Ascending aorta (tissue), 2 donors: Measurements from ENCODE around the gene NRXN3. TPM values are rescaled to one million over a fixed set of nuclear protein-coding genes. Genes with fewer than 3 reads are reported as not detected.

Source experiments
- DNase-seq, 2 donors: peaks; one replicate each; pipeline ENCODE4 v3.0.0-alpha.2; 2019; ENCODE audit warnings: low spot score in 2 of 2
- H3K27ac ChIP-seq, 2 donors: fragments of 200-600 bp; sonication (generic); one replicate each; pipeline ENCODE4 v1.5.1; 2016 to 2017; ENCODE audit warnings: mild to moderate bottlenecking in 1 of 2
- H3K27me3 ChIP-seq: fragments of 200-600 bp; sonication (generic); one replicate; pipeline ENCODE4 v1.5.1; 2017
- H3K36me3 ChIP-seq, 2 donors: fragments of 200-600 bp; sonication (generic); one replicate each; pipeline ENCODE4 v1.5.1; 2016
- H3K4me1 ChIP-seq, 2 donors: fragments of 200-600 bp; sonication (generic); one replicate each; pipeline ENCODE4 v1.5.1; 2016 to 2017; ENCODE audit warnings: mild to moderate bottlenecking in 1 of 2
- H3K4me3 ChIP-seq, 2 donors: fragments of 200-600 bp; sonication (generic); one replicate each; pipeline ENCODE4 v1.5.1; 2016 to 2017; ENCODE audit warnings: mild to moderate bottlenecking in 1 of 2
- H3K9me3 ChIP-seq, 2 donors: fragments of 200-600 bp; sonication (generic); one replicate each; pipeline ENCODE4 v1.5.1; 2016
- intact Hi-C: fragments of 100-400 bp; cut with DNase I; formaldehyde crosslinking; loops from one replicate; pipeline ENCODE4 v1.15.1; 2023
- total RNA-seq: library from RNA; depleted of rRNA; stranded (reverse); fragments of >200 nt; gene quantifications from one replicate; pipeline ENCODE4 v1.1.0, GENCODE V29; 2016
- TF ChIP-seq, protein P1 (sequence below), 3 experiments: fragments of 200-600 bp in 2 of 3; fragments of 450-650 bp in 1 of 3; sonication (generic) in 2 of 3; IDR thresholded peaks; one replicate each; pipeline ENCODE4 v1.5.1; 2016 to 2019; ENCODE audit warnings: antibody characterized with exemption in 3 of 3, mild to moderate bottlenecking in 1 of 3, moderate library complexity in 1 of 3

The NRXN3 gene
- total RNA-seq, 1 donor from 2014 or later: 21.0 TPM

DNA sequence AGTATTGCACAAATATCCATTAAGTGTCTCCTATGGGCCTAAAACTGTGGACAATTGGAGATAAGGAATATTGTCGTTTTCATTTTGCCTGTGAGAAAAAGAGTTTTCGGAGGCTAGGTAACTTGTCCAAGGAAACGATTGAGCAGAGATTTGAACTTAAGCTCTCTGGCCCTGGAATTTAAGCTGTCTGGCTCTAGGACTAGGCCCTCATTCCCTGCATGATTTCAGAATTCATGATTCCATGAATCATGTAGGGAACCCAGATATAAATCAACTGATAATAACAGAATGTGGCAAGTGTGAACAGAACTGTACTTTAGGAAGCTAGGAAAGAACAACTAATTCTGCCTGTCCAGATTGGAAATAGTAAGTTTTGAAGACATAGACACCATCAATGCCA is 1100.2 kb downstream of the NRXN3 start:
- DNase-seq: no peak
- no peaks in the 10 kb centered on the region for H3K4me1 ChIP-seq
- H3K9me3 ChIP-seq: no peaks in the 10 kb centered on the region
- intact Hi-C loops: no loop called here
- no peaks in the 10 kb centered on the region for H3K36me3 ChIP-seq
- TF ChIP-seq, protein P1, sequence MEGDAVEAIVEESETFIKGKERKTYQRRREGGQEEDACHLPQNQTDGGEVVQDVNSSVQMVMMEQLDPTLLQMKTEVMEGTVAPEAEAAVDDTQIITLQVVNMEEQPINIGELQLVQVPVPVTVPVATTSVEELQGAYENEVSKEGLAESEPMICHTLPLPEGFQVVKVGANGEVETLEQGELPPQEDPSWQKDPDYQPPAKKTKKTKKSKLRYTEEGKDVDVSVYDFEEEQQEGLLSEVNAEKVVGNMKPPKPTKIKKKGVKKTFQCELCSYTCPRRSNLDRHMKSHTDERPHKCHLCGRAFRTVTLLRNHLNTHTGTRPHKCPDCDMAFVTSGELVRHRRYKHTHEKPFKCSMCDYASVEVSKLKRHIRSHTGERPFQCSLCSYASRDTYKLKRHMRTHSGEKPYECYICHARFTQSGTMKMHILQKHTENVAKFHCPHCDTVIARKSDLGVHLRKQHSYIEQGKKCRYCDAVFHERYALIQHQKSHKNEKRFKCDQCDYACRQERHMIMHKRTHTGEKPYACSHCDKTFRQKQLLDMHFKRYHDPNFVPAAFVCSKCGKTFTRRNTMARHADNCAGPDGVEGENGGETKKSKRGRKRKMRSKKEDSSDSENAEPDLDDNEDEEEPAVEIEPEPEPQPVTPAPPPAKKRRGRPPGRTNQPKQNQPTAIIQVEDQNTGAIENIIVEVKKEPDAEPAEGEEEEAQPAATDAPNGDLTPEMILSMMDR (IDR thresholded peaks at IDR 0.05): no peak
- no peak overlapping the region for H3K4me3 ChIP-seq
- H3K27me3 ChIP-seq: no peaks in the 10 kb centered on the region
- H3K27ac ChIP-seq: no peak overlapping the region

DNA sequence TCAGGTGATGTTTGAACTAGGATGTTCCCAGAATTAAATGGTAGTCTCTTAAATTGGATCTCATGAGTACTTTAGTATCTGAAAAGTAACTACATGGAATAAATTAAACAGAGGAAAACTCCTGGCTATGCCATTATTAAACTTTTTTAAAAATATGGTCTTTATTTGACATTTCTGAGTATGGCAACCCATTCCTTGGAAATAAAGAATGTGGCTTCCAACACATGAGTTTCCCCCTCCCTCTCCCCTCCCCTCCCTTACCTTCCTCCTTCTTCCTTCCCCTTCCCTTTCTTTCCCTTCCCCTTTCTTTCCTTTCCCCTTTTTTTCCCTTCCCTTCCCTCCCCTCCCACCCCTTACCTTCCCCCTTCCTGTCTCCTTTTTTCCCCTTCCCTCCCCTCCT is 1100.9 kb downstream of the NRXN3 start:
- no peaks in the 10 kb centered on the region for H3K27me3 ChIP-seq
- H3K36me3 ChIP-seq: no peaks in the 10 kb centered on the region
- H3K27ac ChIP-seq: no peak overlapping the region
- H3K4me1 ChIP-seq: no peaks in the 10 kb centered on the region
- no peak for DNase-seq
- intact Hi-C loops: no loop called here
- H3K9me3 ChIP-seq: no peaks in the 10 kb centered on the region
- no peak overlapping the region for H3K4me3 ChIP-seq
- TF ChIP-seq, protein P1 (IDR thresholded peaks at IDR 0.05): no peak

DNA sequence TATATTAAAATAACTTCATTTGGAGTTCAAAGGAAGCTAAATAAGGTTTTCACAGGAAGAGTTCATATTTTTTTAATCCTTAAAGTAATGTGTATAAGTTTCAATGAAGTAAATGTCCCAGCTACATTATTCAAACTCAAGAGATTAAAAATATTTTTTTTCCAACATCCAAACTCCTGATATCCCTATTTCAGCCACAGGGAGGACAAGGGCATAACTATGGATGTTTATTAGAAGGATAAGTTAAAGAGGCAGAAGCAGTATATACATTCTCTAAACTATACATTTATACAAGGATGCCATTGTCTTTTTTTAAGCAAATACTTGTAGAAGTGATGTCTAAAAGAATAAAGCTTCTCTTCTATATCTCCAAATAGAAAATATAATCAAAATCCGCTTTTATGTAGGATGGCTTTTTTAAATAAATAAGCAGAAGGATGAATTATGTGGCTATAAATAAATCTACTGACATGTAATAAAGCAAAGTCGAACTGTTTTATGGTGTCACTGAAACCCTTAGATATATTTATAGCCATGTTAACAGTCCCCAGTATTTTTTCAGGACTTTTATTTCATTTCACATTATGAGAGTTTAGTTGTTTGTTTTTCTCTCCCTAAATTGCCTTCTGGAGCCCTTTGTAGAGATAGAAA is 1104.6 kb downstream of the NRXN3 start:
- DNase-seq: no peak
- H3K36me3 ChIP-seq: no peaks in the 10 kb centered on the region
- no peak overlapping the region for H3K4me3 ChIP-seq
- no peaks in the 10 kb centered on the region for H3K27me3 ChIP-seq
- H3K27ac ChIP-seq: no peak overlapping the region
- peaks cover 2 to 3% of the 10 kb centered on the region in 2 donors for H3K4me1 ChIP-seq
- no peaks in the 10 kb centered on the region for H3K9me3 ChIP-seq
- TF ChIP-seq, protein P1 (IDR thresholded peaks at IDR 0.05): no peak
- intact Hi-C loops: no loop called here

DNA sequence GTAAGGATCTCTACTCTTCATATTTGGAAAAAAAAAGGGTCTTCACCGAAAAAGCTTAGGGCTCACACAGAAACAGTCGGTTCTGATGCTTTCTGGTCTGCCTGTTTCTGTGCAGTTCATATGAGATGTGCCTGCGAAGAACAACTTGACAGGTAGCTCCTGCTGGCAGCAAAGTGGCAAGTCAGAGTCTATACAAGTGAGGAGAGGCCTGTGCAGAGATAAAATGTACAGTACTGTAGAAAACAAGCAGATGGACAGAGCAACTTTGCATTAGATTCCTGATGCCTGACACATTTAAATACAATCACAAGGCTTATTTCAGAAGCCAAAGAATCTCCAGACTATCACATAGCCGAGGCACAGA is 1105.1 kb downstream of the NRXN3 start:
- H3K27me3 ChIP-seq: no peaks in the 10 kb centered on the region
- intact Hi-C loops: no loop called here

DNA sequence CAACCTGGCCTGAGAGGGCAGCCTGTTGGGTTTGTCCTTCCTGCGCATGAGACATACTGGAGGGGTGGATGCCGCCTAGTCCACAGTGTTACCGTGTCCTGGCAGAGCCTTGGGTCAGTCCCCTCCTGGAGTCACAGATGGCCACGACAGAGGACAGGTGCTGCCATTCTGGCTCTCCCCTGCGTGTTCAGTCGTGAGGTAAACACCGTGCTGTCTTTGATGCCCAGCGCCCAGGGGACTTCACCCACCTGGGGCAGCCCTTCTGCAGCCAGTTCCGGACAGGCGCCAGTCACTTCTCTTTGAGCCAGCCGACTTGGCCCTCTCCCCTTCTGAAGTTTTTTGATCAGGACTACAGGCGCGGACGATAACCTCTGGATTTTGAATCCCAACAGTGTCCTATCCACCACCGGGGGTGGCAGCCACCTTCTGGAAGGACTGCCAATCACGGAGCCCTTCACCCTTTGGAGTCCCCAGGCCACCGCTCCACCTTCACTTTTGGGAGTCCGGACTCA is 1108.2 kb downstream of the NRXN3 start:
- no peak overlapping the region for H3K27ac ChIP-seq
- TF ChIP-seq, protein P1 (IDR thresholded peaks at IDR 0.05): no peak

More for the DNA sequence above, 1105.1 kb downstream of the NRXN3 start:
- Histone ChIP-seq H3K4me1 (peaks cover 2 to 7% of the 10 kb centered on the region in 2 donors), H3K4me3 (no peak overlapping the region), H3K36me3 (no peaks in the 10 kb centered on the region), H3K9me3 (no peaks in the 10 kb centered on the region), H3K27ac (no peak overlapping the region)
- no peak for DNase-seq
- TF ChIP-seq, protein P1 (IDR thresholded peaks at IDR 0.05): no peak

More for the DNA sequence above, 1108.2 kb downstream of the NRXN3 start:
- no peak for DNase-seq
- peak overlapping the region; percentile 59 to 73 for H3K4me3 ChIP-seq
- H3K9me3 ChIP-seq: no peaks in the 10 kb centered on the region
- H3K36me3 ChIP-seq: no peaks in the 10 kb centered on the region
- H3K4me1 ChIP-seq: peaks cover 2 to 7% of the 10 kb centered on the region in 2 donors
- intact Hi-C loops: no loop called here
- no peaks in the 10 kb centered on the region for H3K27me3 ChIP-seq
